ENCODE data around the gene SRSF9.
"Not testable (repeated sequence)": the region's sequence is repeated elsewhere in the genome, so short reads cannot be mapped to it uniquely, and the experiment has no call there.

The SRSF9 gene

GRCh38 chr12:120469450-120470149 is at the start of gene SRSF9:
SRSF9 (minus strand) TSS chr12:120469748; CDS start chr12:120469609, 139 bp downstream.
- DNase-seq = peak; percentile 87

GRCh38 chr12:120519324-120519723 is 49.8 kb upstream of the SRSF9 start:
- not testable (repeated sequence) for DNase-seq

GRCh38 chr12:120515496-120515895 is 45.9 kb upstream of the SRSF9 start:
- DNase-seq = no peak

GRCh38 chr12:120514002-120514401 is 44.5 kb upstream of the SRSF9 start:
- no peak for DNase-seq

- DNase-seq = no peak
Measured at GRCh38 chr12:120508537-120508936, 39.0 kb upstream of the SRSF9 start.

GRCh38 chr12:120504587-120504986 is 35.0 kb upstream of the SRSF9 start:
- DNase-seq = no peak

- no peak for DNase-seq
Measured at GRCh38 chr12:120500581-120500980, 31.0 kb upstream of the SRSF9 start.

GRCh38 chr12:120498870-120499515 is 29.4 kb upstream of the SRSF9 start:
- DNase-seq = no peak

- DNase-seq = no peak
Measured at GRCh38 chr12:120497524-120498150, 28.1 kb upstream of the SRSF9 start.

- DNase-seq = peak; percentile 51
Measured at GRCh38 chr12:120496413-120497340, 27.1 kb upstream of the SRSF9 start.

GRCh38 chr12:120495731-120496412 is 26.3 kb upstream of the SRSF9 start, which contains the start of gene DYNLL1:
DYNLL1 (plus strand) TSS chr12:120496113; CDS start chr12:120496422, 309 bp downstream.
- DNase-seq = peak; percentile 90

GRCh38 chr12:120495186-120495730 is 25.7 kb upstream of the SRSF9 start:
- DNase-seq = no peak

GRCh38 chr12:120490833-120491512 is 21.4 kb upstream of the SRSF9 start:
- no peak for DNase-seq

- DNase-seq = no peak
Measured at GRCh38 chr12:120490325-120490724, 20.8 kb upstream of the SRSF9 start.

- DNase-seq = no peak
Measured at GRCh38 chr12:120489018-120489417, 19.5 kb upstream of the SRSF9 start.

GRCh38 chr12:120488057-120488640 is 18.6 kb upstream of the SRSF9 start:
- no peak for DNase-seq

GRCh38 chr12:120487552-120487951 is 18.0 kb upstream of the SRSF9 start:
- DNase-seq = not testable (repeated sequence)

GRCh38 chr12:120485961-120486881 is 16.7 kb upstream of the SRSF9 start:
- DNase-seq = no peak

- DNase-seq = no peak
Measured at GRCh38 chr12:120483621-120484020, 14.1 kb upstream of the SRSF9 start.
